ENCODE data around the gene LRRC59.
A peak's percentile ranks its signal among the peaks of the same experiment; 100 is the strongest.

LRRC59 gene

DNA sequence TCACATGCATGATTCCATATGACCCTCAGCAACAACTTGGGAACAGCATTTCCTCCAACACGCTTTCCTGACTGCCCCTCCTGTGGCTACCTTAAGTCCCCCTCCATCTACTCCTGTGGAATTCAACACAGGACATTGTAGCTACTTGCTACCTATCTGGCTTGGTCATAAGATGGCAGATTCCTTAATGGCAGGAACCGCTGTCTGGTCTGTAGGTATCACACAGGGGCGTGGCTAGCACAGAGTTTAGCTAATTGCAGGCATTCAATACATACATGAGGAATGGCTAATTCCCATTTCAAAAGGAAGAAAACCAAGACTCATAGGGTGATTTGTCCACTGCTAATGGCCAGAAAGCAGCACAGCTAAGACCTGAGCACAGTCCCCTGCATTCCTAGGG is 8.6 kb downstream of the LRRC59 start:
- DNase-seq (no peak), ATAC-seq (no peak)

DNA sequence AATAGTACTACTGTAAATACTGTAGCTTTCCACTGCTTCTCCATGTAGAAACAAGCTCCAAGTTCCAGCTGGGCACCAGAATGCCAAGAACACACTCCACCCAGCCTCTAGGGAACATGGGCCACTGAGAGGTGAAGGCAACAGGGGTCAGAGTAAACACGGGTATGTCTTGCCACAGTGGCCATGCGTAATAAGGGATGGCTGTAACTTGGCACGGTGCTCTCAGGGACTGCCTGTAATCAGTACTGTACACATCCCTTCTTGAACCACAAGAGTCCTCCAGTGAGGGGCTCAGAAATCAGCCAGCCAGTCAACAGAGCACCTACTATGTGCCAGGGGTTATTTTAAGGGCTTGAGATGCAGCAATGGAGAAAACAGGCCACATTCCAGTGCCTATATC is 10.8 kb downstream of the LRRC59 start:
- ATAC-seq: no peak
- no peak for DNase-seq

GRCh38 chr17:50382931-50383330 is 14.4 kb downstream of the LRRC59 start:
- no peak for DNase-seq

DNA sequence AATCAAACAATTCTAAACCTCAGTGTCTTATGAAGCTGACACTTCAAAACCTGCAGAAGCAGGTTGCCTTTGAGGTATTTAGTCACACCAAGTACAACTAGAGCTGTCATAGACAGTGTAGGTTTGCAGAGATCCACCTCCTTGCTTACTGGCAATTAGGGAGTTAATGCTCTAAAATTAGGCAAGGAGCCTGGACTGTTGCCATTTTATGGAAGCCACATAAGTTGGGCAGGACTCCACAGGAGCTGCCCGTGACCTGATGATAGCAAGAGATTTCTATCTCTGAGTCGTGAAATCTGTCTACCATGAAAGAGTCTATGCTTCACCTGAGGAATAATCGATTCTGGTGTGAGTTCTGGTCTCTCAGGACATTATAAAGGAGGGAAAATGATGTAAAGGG is 15.4 kb downstream of the LRRC59 start:
- ATAC-seq: no peak
- no peak for DNase-seq

More at GRCh38 chr17:50382931-50383330, 14.4 kb downstream of the LRRC59 start:
- no peak for ATAC-seq

DNA sequence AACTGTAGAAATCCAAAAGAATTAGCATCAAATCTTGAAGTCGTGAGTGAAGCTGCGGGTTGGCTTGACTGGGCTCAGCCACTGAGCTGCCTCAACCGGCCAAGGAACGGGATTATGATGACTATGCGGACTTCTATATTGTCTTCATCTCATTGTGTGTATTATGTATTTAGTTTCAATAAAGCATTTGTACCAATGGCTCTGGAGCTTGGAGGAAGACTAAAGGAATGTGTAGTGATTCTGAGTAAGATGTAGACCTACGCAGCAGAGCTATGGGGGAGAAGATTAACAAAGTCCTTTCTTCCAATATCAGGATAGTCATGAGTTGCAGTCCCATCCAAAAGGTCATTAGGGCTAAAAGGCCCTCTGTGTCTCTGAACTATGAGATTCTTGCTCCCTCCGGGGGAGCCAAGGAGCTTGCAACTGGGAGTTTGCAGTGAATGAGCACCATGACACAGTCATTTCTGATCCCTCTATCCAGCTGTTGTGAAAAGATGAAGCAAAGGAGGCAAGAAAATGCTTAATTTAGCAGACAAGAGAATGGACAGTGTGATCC is 16.0 kb downstream of the LRRC59 start:
- DNase-seq (no peak), ATAC-seq (no peak)

DNA sequence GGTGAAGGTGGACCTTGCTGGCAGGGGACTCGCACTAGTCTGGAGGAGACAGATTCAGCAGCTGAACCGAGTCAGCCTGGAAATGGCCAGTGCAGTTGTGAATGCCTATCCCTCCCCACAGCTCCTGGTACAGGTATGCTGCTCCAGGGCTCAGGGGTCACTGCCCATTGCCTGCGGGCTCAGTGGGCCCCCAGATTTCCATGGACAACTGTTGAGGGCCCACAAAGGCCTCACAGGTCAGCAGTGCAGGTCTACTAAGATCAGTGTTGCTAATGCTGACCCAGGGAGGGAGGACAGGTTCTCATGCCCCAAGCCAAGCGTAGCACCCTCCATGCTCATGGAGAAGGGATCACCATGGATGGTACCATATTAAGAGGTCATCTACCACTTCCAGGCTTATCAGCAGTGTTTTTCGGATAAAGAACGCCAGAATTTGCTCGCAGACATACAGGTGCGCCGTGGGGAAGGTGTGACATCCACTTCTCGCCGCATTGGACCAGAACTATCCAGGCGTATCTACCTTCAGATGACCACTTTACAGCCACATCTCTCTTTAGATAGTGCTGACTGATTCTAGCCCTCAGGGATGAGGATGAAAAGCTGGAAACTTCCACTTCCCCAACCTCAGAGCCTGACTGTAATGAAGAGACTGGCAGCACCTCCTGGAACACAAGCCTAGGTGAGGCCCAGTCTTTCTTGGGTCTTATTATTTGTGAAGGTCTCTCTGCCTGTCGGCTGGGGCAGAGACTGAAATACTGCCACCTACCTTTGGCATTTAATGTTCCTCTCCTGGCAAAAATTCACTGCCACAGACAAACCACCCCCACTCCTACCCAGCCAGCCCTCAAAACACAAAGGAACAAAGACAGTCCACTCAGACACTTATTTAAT is 16.7 kb downstream of the LRRC59 start:
- ATAC-seq: peak; percentile 7
- no peak for DNase-seq

GRCh38 chr17:50379351-50380132 is 17.8 kb downstream of the LRRC59 start:
- ATAC-seq: no peak
- no peak for DNase-seq

- ATAC-seq (no peak), DNase-seq (no peak)
Observed at GRCh38 chr17:50375858-50376538, 21.3 kb downstream of the LRRC59 start.

- no peak for ATAC-seq
- DNase-seq: no peak
Observed at GRCh38 chr17:50373705-50374104, 23.6 kb downstream of the LRRC59 start.

GRCh38 chr17:50372758-50373556 is 24.4 kb downstream of the LRRC59 start, which contains the start of the genes EME1 and MRPL27:
TSS of gene EME1 (plus strand) at chr17:50373229. CDS start at chr17:50375209, 1,980 bp downstream.
TSS of gene MRPL27 (minus strand) at chr17:50373184. CDS start at chr17:50373170, 14 bp downstream.
- DNase-seq (peak; percentile 82), ATAC-seq (peak; percentile 95)

DNA sequence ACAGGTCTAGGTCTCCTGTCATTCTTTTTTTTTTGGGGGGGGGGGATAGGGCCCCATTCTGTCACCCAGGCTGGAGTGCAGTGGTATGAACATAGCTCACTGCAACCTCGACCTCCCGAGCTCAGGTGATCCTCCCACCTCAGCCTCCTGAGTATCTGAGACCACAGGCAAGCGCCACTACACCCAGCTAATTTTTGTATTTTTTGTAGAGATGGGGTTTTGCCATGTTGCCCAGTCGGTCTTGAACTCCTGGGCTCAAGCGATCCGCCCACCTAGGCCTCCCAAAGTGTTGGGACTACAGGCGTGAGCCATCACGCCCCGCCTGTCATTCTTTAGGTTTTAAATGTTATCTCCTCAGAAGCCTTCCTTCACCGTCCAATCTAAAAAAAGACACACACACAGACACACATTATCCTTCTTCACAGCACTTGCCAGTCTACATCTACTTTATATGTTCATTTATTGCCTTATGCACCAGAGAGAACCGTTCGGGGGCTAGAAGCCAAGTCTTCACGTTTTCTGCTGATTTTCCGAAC is 25.0 kb downstream of the LRRC59 start:
- no peak for DNase-seq
- ATAC-seq: no peak

DNA sequence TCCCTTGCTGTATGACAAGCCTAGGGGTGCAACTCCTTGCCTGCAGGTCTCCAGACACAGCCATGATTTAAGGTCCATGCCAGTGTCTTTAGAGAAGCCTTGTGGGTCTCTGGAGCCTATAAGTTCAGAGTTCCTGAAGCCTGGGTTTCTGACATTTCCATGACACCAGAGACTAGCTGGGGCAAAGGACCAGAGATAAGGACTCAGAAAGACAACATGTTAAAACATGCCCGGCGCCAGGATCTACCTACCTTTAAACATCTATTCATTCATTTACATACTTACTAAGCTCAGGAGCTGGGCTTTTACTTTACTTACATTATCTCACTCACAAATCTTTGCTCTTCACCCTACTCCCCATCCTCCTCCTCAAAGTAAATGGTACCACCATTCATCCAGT is 25.8 kb downstream of the LRRC59 start:
- no peak for DNase-seq
- ATAC-seq: no peak

GRCh38 chr17:50370052-50370451 is 27.3 kb downstream of the LRRC59 start:
- no peak for ATAC-seq
- no peak for DNase-seq

DNA sequence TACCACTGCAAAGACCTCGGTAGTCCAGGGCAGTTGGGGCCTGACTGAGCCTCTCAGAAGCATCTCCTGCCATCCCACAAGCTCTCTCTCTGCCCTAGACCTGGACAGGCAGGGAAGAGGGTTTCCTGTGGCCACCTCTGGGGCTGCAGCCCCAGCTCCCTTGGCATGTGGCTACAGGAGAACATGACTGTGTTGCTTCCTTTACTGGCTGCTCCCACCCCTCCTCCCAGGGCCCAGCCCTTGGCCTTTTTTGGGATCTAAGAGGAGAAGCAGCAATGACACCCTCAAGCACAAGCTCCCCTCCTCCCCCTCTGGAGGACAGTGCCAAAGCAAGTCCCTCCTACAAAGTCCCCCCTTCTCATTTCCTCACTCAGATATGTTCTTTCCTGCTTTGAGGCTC is 29.9 kb downstream of the LRRC59 start:
- DNase-seq: no peak
- ATAC-seq: no peak

DNA sequence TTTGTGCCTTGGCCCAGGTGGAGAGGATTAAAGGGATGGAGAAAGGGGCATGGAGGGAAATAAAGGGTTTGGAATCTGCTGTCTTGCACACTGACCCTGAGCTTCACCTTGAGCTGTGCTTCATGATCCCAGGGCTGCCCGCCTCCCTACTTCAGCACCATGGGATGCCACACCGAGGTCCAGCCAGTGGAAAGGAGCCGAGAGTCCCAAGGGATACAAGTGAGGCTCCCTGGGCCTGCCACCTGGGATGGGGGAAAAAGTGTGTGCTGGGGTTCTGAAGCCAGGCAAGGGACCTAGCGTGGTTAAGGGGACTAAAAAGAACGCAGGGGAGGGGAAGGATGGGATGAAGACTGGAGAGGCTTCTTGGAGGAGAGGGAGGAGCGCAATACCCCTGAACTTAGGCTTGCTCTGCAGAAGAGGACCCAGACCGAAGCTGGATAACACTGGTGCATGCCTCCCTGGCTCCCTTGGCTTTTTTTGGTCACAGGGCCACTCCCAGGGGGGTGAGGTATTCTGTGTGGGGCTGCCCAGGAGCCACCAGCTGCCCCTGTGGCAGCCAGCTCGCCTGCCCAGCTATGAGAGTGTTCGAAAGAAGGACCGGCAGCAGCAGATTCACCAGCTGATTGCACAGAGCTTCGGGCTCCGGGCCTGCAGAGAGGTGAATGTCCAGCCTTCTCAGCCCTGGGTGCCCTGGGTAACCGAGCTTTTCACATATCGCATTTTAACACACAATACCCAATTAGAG is 31.5 kb downstream of the LRRC59 start:
- DNase-seq (no peak), ATAC-seq (no peak)

- ATAC-seq: no peak
Observed at GRCh38 chr17:50365165-50365564, 32.2 kb downstream of the LRRC59 start.

GRCh38 chr17:50364715-50365114 is 32.6 kb downstream of the LRRC59 start:
- DNase-seq (no peak), ATAC-seq (no peak)

More at GRCh38 chr17:50365165-50365564, 32.2 kb downstream of the LRRC59 start:
- no peak for DNase-seq

- ATAC-seq: no peak
Observed at GRCh38 chr17:50364061-50364458, 33.3 kb downstream of the LRRC59 start.

DNA sequence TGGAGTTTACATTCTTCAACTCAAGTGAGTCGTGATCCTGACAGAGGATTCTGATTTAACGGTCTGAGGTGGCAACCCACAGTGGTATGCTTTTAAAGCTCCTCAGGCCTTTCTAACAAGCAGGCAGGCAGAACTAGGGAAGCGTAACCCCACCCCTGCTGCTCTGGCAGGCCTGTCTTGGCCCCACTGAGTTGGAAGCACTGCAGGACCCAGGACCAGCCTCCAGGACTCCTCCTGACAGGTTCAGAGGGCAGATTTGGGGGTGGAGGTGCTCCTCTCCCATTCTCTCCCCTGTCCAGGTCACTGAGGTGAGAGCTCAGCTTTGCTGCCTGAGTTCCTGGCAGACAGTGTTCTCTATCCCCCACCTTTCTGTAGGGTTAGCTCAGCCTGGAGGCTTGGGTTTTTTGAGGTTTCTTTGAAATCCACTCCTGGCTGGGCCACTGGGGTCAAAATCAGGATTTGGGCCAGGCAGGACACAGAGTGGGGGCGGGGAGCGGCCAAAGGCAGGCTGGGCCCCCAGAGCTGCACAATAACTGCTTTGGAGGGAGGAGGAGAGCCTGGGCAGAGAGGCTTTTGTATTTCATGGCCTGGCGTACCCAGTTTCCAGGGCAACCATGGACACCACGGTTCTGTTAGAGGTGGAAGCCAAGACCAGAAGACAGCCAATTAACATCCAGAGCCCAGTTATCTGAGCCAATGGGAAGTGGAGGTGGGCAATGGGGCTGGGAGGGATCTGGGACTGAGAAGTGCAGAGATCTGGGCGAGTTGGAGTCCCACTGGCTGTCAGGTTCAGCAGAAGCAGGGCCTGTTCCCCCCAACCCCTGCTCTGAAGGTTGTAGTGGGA is 33.9 kb downstream of the LRRC59 start:
- no peak for ATAC-seq

More at GRCh38 chr17:50364061-50364458, 33.3 kb downstream of the LRRC59 start:
- no peak for DNase-seq

More for the DNA sequence above, 33.9 kb downstream of the LRRC59 start:
- no peak for DNase-seq

Data from stimulated activated naive CD8-positive, alpha-beta T cell treated with anti-CD3 and anti-CD28 coated beads, Interleukin-15, Interleukin-2, amounts not matched to agents 100 U/mL and 50 U/mL, for 24 hours (primary cell).